K562 (cell line): ENCODE results near the gene TMEM243. TPM values are rescaled to one million over a fixed set of nuclear protein-coding genes. Genes with fewer than 3 reads are reported as not detected.
A peak's percentile ranks its signal among the peaks of the same experiment; 100 is the strongest.

Experiments used
- ARNT ChIP-seq, 2 experiments: fragments of 450-650 bp; IDR thresholded peaks; 2 replicates each; pipeline ENCODE4 v1.6.1; 2016; ENCODE audit warnings: mild to moderate bottlenecking in 1 of 2
- ASH1L ChIP-seq: fragments of 450-650 bp; IDR thresholded peaks from 2 replicates; pipeline ENCODE4 v1.6.1; 2018; ENCODE audit warnings: borderline replicate concordance, mild to moderate bottlenecking, low read depth; ENCODE audit not compliant: partially characterized antibody
- ATF1 ChIP-seq, 2 experiments: fragments of 450-650 bp in 1 of 2; IDR thresholded peaks; 2 replicates each; pipeline ENCODE4 v1.6.1; 2016; ENCODE audit warnings: missing compliant biosample characterization in 1 of 2, missing genetic modification characterization in 1 of 2
- ATF7 ChIP-seq: fragments of 450-650 bp; IDR thresholded peaks from 2 replicates; pipeline ENCODE4 v1.7.1; 2014; ENCODE audit warnings: mild to moderate bottlenecking, moderate library complexity
- GTF2E2 ChIP-seq: fragments of 200-800 bp; sonication (Bioruptor generic); IDR thresholded peaks from 2 replicates; pipeline ENCODE4 v1.6.1; 2016; ENCODE audit warnings: missing genetic modification characterization, missing compliant biosample characterization
- NFIC ChIP-seq: fragments of 450-650 bp; IDR thresholded peaks from 2 replicates; pipeline ENCODE4 v1.6.1; 2017; ENCODE audit warnings: mild to moderate bottlenecking, inconsistent platforms
- POLR2G ChIP-seq: fragments of 200-400 bp; formaldehyde crosslinking; IDR thresholded peaks from 2 replicates; pipeline ENCODE4 v1.6.1; 2017; ENCODE audit warnings: low read depth, mild to moderate bottlenecking, antibody characterized with exemption, low read length, moderate library complexity
- POLR2H ChIP-seq: IDR thresholded peaks from 2 replicates; pipeline ENCODE4 v1.6.1; 2016; ENCODE audit warnings: missing genetic modification characterization, low read depth, mild to moderate bottlenecking, control low read depth, missing compliant biosample characterization, moderate library complexity
- RNF2 ChIP-seq: sonication (generic); IDR thresholded peaks from 2 replicates; pipeline ENCODE4 v1.6.1; 2016
- SIN3B ChIP-seq: fragments of 450-650 bp; IDR thresholded peaks from 2 replicates; pipeline ENCODE4 v1.6.1; 2017; ENCODE audit warnings: low read depth, mild to moderate bottlenecking, moderate library complexity
- TRIM25 ChIP-seq: fragments of 450-650 bp; IDR thresholded peaks from 2 replicates; pipeline ENCODE4 v1.7.0; 2016; ENCODE audit warnings: borderline replicate concordance
- ZBTB12 ChIP-seq: fragments of 250-450 bp; sonication (Bioruptor Pico); IDR thresholded peaks from 2 replicates; pipeline ENCODE4 v1.4.0; 2020
- ZNF224 ChIP-seq: sonication (generic); formaldehyde crosslinking; IDR thresholded peaks from 2 replicates; pipeline ENCODE4 v1.8.0; 2022; ENCODE audit warnings: mild to moderate bottlenecking, missing genetic modification reagents
- ZNF232 ChIP-seq: sonication (generic); formaldehyde crosslinking; IDR thresholded peaks from 2 replicates; pipeline ENCODE4 v1.8.0; 2022; ENCODE audit warnings: mild to moderate bottlenecking, missing genetic modification reagents
- ZNF274 ChIP-seq: IDR thresholded peaks from 2 replicates; pipeline ENCODE4 v1.6.1; 2011; ENCODE audit warnings: low read depth, mild to moderate bottlenecking, low read length, moderate library complexity, borderline replicate concordance
- ZNF507 ChIP-seq: conservative IDR thresholded peaks from 2 replicates; pipeline ENCODE4 v1.6.1; 2017; ENCODE audit warnings: missing genetic modification characterization, missing compliant biosample characterization
- polyA plus RNA-seq, 8 experiments: library from polyadenylated mRNA; depleted of rRNA in 4 of 8; stranded (reverse) in 5 of 8; unstranded in 3 of 8; fragments of >200 nt; fragmentation: Nextera tagmentation in 2 of 8; fragmentation: Illumina TruSeq in 1 of 8; extraction: Ambion mirVana in 2 of 8; extraction: Trizol in 1 of 8; gene quantifications; 2 replicates each; pipeline versions ENCODE4 v1.2.1 to v1.2.3, GENCODE V29; 2011 to 2014; ENCODE audit warnings: inconsistent platforms in 1 of 8, missing spikeins in 1 of 8
- total RNA-seq, 7 experiments: library from RNA; depleted of rRNA in 6 of 7; stranded (reverse); fragments of >200 nt in 6 of 7; fragmentation: Illumina TruSeq in 2 of 7; extraction: Trizol in 2 of 7; gene quantifications; 2 replicates each; pipeline versions ENCODE4 v1.2.1 to v1.2.3, GENCODE V29; 2011 to 2021; ENCODE audit warnings: low replicate concordance in 1 of 7
- TF ChIP-seq, protein P1 (sequence below): fragments of 450-650 bp; IDR thresholded peaks from 2 replicates; pipeline ENCODE4 v1.6.1; 2017; ENCODE audit warnings: antibody characterized with exemption, mild to moderate bottlenecking
- TF ChIP-seq, protein P2 (sequence below): sonication (generic); formaldehyde crosslinking; IDR thresholded peaks from 2 replicates; pipeline ENCODE4 v1.8.0; 2022; ENCODE audit warnings: mild to moderate bottlenecking, missing genetic modification reagents

The TMEM243 gene
- total and polyA plus RNA-seq, 9 of the 15 experiments (the other 6 are each of a cell fraction or from before 2014, with no cell fraction given), result 3.9 to 8.6 (median 6.1) TPM

GRCh38 chr7:87152112-87152896 lies 67.2 kb downstream of the TMEM243 start, which contains the start of gene DMTF1 (continued):
- TF ChIP-seq SIN3B (peak; percentile 53; the same call in 1 of the 2 replicates), NFIC (peak; percentile 55), ZBTB12 (CRISPR knock-in tag) (peak; percentile 90), ARNT (IDR thresholded peaks at IDR 0.05) (no peak; a peak in 1 of 4 replicates), POLR2H (peak; percentile 96), GTF2E2 (tag) (peak; percentile 96), ZNF224 (CRISPR knock-in tag) (no peak), ZNF232 (CRISPR knock-in tag) (peak; percentile 89), RNF2 (peak; percentile 84), ATF7 (peak; percentile 92), ZNF274 (peak; percentile 53; the same call in 1 of the 2 replicates), TRIM25 (no peak; the same call in 1 of the 2 replicates), ASH1L (peak; percentile 34), ZNF507 (no peak), ATF1 (CRISPR knock-in tag; IDR thresholded peaks at IDR 0.05) (no peak; the same call in 1 of the 2 replicates), ATF1 (tag; IDR thresholded peaks at IDR 0.05) (peak; percentile 98), POLR2G (peak; percentile 98)
- TF ChIP-seq, protein P1, sequence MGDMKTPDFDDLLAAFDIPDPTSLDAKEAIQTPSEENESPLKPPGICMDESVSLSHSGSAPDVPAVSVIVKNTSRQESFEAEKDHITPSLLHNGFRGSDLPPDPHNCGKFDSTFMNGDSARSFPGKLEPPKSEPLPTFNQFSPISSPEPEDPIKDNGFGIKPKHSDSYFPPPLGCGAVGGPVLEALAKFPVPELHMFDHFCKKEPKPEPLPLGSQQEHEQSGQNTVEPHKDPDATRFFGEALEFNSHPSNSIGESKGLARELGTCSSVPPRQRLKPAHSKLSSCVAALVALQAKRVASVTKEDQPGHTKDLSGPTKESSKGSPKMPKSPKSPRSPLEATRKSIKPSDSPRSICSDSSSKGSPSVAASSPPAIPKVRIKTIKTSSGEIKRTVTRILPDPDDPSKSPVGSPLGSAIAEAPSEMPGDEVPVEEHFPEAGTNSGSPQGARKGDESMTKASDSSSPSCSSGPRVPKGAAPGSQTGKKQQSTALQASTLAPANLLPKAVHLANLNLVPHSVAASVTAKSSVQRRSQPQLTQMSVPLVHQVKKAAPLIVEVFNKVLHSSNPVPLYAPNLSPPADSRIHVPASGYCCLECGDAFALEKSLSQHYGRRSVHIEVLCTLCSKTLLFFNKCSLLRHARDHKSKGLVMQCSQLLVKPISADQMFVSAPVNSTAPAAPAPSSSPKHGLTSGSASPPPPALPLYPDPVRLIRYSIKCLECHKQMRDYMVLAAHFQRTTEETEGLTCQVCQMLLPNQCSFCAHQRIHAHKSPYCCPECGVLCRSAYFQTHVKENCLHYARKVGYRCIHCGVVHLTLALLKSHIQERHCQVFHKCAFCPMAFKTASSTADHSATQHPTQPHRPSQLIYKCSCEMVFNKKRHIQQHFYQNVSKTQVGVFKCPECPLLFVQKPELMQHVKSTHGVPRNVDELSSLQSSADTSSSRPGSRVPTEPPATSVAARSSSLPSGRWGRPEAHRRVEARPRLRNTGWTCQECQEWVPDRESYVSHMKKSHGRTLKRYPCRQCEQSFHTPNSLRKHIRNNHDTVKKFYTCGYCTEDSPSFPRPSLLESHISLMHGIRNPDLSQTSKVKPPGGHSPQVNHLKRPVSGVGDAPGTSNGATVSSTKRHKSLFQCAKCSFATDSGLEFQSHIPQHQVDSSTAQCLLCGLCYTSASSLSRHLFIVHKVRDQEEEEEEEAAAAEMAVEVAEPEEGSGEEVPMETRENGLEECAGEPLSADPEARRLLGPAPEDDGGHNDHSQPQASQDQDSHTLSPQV, result peak; percentile 10; the same call in 1 of the 2 replicates
- TF ChIP-seq, protein P2, sequence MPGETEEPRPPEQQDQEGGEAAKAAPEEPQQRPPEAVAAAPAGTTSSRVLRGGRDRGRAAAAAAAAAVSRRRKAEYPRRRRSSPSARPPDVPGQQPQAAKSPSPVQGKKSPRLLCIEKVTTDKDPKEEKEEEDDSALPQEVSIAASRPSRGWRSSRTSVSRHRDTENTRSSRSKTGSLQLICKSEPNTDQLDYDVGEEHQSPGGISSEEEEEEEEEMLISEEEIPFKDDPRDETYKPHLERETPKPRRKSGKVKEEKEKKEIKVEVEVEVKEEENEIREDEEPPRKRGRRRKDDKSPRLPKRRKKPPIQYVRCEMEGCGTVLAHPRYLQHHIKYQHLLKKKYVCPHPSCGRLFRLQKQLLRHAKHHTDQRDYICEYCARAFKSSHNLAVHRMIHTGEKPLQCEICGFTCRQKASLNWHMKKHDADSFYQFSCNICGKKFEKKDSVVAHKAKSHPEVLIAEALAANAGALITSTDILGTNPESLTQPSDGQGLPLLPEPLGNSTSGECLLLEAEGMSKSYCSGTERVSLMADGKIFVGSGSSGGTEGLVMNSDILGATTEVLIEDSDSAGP, result peak; percentile 66; the same call in 1 of the 2 replicates
